GM23248 (cell line): ENCODE measurements around the gene SNX18.

Experiments used
- EZH2 ChIP-seq: fragments of 200-600 bp; sonication (generic); IDR thresholded peaks from 2 replicates; pipeline ENCODE4 v1.6.1; 2018; ENCODE audit warnings: antibody characterized with exemption, mild to moderate bottlenecking; ENCODE audit not compliant: insufficient read depth, poor library complexity, severe bottlenecking
- EZH2phosphoT487 ChIP-seq: fragments of 200-600 bp; sonication (generic); IDR thresholded peaks from 2 replicates; pipeline ENCODE4 v1.6.1; 2018; ENCODE audit warnings: antibody characterized with exemption, moderate library complexity, mild to moderate bottlenecking, low read depth; ENCODE audit not compliant: insufficient read depth

DNA sequence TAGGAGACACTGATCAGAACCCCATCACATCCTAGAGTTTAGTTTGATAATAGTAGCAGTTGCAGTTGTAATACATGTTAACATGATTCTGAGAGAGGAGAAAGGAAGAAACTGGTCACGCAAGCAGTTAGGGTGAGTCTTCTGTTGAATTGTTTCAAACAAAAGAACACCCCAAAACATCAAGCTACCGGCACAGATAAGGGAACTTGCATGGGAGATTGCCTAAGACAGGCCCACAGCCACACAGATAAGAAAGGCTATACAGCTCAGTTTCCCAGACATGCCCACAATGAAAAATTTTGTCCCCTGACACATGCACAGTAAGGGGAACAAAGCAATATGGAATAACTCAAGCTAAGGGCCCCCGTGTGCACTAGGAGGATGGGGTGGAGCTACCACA, 46.2 kb upstream of the SNX18 start:
- TF ChIP-seq EZH2 (no peak), EZH2phosphoT487 (no peak)
